Activated naive CD8-positive, alpha-beta T cell (primary cell): ENCODE measurements around the gene CCN2.
"Not testable (repeated sequence)": the region's sequence is repeated elsewhere in the genome, so short reads cannot be mapped to it uniquely, and the experiment has no call there.

ENCODE experiments used
- H3K27ac Mint-ChIP-seq: one replicate; pipeline ENCODE4 v1.8.0; 2021; ENCODE audit warnings: mixed read lengths
- H3K27me3 Mint-ChIP-seq: one replicate; pipeline ENCODE4 v1.8.0; 2021; ENCODE audit warnings: mixed read lengths
- H3K36me3 Mint-ChIP-seq: one replicate; pipeline ENCODE4 v1.8.0; 2021; ENCODE audit warnings: mixed read lengths
- H3K4me1 Mint-ChIP-seq: one replicate; pipeline ENCODE4 v1.8.0; 2021; ENCODE audit warnings: low read depth, mixed read lengths
- H3K4me3 Mint-ChIP-seq: one replicate; pipeline ENCODE4 v1.8.0; 2021; ENCODE audit warnings: mild to moderate bottlenecking, mixed read lengths
- H3K9me3 Mint-ChIP-seq: one replicate; pipeline ENCODE4 v1.8.0; 2021; ENCODE audit warnings: low read depth, mixed read lengths

CCN2 gene

DNA sequence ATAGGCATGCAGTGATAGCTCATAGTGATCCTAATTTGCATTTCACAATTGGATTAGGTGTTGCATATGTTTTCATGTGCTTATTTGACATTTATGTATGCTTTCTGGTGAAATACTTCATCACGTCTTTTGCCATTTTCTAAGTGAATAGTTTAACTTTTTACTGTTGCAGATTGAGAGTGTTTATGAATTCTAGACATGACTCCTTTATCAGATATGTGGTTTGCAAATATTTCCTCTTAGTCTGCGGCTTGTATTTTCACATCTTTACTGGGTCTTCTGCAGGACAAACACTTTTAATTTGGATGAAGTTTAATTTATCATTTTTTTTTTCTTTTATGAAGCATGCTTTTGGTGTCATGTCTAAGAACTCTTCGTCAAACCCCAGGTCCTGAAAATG lies 39.2 kb downstream of the CCN2 start:
- Mint-ChIP-seq H3K36me3 (no peaks in the 10 kb centered on the region), H3K27me3 (peaks cover 16% of the 10 kb centered on the region), H3K9me3 (no peaks in the 10 kb centered on the region), H3K4me1 (peaks cover 8% of the 10 kb centered on the region), H3K4me3 (no peak overlapping the region), H3K27ac (no peak overlapping the region)

DNA sequence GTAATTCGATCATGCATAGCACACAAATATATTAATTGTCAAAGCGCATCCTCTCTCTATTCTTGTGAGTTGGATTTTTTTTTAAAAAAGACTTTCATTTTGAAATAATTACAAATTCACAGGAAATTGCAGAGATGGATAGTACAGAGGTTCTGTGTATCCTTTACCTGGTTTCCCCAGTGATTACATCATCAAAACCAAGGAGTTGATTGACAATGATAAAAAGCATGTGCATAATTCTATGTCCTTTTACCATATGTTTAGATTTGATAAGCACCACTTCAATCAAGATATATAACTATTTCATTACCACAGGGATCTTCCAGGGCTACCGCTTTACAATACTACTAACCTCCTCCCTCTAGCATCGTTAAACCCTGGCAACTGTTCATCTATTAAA lies 40.2 kb downstream of the CCN2 start:
- peaks cover 10% of the 10 kb centered on the region for H3K27me3 Mint-ChIP-seq
- no peak overlapping the region for H3K4me3 Mint-ChIP-seq
- H3K9me3 Mint-ChIP-seq = no peaks in the 10 kb centered on the region
- no peak overlapping the region for H3K27ac Mint-ChIP-seq
- peaks cover 3% of the 10 kb centered on the region for H3K4me1 Mint-ChIP-seq
- no peaks in the 10 kb centered on the region for H3K36me3 Mint-ChIP-seq

DNA sequence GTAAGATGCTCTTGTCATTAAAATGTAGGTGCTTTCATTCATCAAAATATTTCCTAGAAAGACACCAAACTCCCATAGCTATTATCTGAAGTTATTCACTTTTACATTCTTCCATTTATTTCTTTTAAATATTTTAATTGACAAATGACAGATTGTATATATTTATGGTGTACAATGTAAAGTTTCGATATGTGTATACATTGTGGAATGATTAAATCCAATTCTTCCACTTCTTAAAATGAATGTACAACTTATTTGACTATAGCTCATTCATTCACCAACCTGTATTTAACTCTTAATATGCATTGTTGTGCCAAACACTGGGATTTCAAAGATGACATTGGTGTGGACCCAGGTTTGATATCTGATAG lies 41.0 kb downstream of the CCN2 start:
- H3K4me3 Mint-ChIP-seq = no peak overlapping the region
- H3K9me3 Mint-ChIP-seq = no peaks in the 10 kb centered on the region
- peaks cover 10% of the 10 kb centered on the region for H3K27me3 Mint-ChIP-seq

DNA sequence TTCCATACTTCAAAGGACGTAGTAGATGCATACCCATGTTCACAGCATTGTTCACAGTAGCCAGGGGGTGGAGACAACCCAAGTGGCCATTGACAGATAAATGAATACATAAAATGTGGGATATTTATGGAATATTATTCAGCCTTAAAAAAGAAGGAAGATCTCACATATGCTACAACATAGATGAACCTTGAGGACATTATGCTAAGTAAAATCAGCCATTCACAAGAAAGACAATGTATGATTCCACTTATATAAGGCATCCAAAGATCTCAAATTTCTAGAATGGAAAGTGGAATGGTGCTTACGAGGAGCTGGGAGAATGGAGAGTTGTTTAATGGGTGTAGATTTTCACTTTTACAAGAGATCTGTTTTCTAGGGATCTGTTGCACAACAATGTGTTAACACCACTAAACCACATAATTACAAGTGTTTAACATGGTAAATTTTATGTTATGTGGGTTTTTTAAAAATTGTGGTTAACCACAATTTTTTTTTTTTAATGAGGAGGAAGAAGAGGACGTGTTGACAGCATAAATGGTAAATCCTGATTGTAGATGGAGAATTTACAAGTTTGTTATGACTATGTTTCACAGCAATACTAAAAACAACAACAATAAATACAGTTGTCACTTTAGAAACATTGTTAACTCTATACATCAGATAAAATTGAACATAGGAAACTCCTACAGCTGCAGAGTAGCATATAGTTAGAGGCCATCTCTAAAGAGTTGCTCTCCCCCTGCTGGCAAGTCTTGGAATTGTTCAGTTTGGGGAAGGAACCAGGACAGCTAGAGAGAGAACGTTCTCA lies 41.6 kb downstream of the CCN2 start:
- Mint-ChIP-seq H3K36me3 (no peaks in the 10 kb centered on the region), H3K9me3 (no peaks in the 10 kb centered on the region), H3K4me1 (peaks cover 3% of the 10 kb centered on the region), H3K27ac (no peak overlapping the region), H3K27me3 (peaks cover 10% of the 10 kb centered on the region), H3K4me3 (no peak overlapping the region)

More for the DNA sequence above, 41.0 kb downstream of the CCN2 start:
- Mint-ChIP-seq H3K4me1 (peaks cover 3% of the 10 kb centered on the region), H3K36me3 (no peaks in the 10 kb centered on the region), H3K27ac (no peak overlapping the region)

DNA sequence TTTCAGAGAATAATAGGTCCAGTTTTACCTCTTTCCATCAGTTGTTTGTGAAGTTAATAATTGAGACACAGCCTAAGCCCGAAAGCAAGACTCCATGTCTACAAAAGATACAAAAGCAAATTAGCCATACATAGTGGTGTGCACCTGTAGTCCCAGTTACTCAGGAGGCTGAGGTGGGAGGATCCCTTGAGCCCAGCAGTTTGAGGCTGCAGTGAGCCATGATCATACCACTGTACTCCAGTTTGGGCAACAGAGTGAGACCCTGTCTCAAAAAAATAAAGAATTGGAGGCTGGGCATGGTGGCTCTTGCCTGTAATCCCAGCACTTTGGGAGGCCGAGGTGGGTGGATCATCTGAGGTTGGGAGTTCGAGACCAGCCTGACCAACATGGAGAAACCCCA lies 42.4 kb downstream of the CCN2 start:
- H3K36me3 Mint-ChIP-seq, H3K9me3 Mint-ChIP-seq, H3K27me3 Mint-ChIP-seq, H3K4me3 Mint-ChIP-seq, H3K27ac Mint-ChIP-seq, H3K4me1 Mint-ChIP-seq: not testable (repeated sequence)

DNA sequence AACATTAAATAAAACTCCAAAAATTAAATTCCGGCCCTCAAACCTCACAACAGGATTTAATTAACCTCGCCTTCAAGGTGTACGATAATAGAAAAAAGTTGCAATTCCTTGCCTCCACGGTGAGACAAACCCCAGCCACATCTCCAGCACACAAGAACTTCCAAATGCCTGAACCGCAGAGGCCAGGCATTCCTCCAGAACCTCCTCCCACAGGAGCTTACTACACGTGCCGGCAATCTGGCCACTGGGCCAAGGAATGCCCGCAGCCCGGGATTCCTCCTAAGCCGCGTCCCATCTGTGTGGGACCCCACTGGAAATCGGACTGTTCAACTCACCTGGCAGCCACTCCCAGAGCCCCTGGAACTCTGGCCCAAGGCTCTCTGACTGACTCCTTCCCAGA lies 47.4 kb downstream of the CCN2 start:
- not testable (repeated sequence) for H3K4me3 Mint-ChIP-seq, H3K9me3 Mint-ChIP-seq, H3K36me3 Mint-ChIP-seq, H3K4me1 Mint-ChIP-seq, H3K27ac Mint-ChIP-seq, H3K27me3 Mint-ChIP-seq

DNA sequence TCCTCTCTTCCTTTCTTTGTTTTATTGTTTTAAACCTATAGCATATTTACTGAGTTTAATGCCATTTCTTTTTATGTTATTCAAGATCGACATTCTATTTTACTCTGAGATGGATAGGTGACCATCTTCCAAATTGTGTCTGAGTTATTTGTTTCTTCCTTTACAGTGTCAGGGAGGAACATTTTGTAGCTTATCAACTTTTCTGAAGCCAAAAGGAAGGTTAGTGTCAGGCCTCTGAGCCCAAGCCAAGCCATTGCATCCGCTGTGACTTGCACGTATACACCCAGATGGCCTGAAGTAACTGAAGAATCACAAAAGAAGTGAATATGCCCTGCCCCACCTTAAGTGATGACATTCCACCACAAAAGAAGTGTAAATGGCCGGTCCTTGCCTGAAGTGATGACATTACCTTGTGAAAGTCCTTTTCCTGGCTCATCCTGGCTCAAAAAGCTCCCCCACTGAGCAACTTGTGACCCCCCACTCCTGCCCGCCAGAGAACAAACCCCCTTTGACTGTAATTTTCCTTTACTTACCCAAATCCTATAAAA lies 49.8 kb downstream of the CCN2 start:
- H3K27ac Mint-ChIP-seq, H3K36me3 Mint-ChIP-seq, H3K27me3 Mint-ChIP-seq, H3K4me1 Mint-ChIP-seq, H3K4me3 Mint-ChIP-seq: not testable (repeated sequence)
- H3K9me3 Mint-ChIP-seq = peaks cover 15% of the 10 kb centered on the region

DNA sequence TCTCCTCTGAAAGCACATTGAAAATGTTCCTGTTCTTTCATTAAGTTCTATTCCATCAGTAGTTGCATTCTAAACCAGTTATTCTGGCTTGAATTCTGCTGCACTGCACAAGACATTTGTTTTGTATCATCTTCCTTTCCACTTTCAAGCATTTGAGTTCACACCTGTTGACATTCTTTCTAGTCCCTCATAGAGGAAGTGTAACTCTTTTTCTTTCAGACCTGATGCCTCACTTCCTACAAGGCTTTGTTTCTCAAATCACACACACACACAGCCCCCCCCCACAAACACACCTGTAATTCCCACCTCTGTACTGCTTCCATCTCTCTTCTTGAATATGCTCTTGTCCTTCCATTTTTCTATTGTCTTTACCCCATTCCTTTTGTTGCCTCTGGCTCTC lies 50.9 kb downstream of the CCN2 start:
- no peak overlapping the region for H3K27ac Mint-ChIP-seq
- H3K4me1 Mint-ChIP-seq = no peaks in the 10 kb centered on the region
- H3K36me3 Mint-ChIP-seq = no peaks in the 10 kb centered on the region
- no peak overlapping the region for H3K4me3 Mint-ChIP-seq
- peaks cover 15% of the 10 kb centered on the region for H3K9me3 Mint-ChIP-seq
- H3K27me3 Mint-ChIP-seq = peaks cover 10% of the 10 kb centered on the region

DNA sequence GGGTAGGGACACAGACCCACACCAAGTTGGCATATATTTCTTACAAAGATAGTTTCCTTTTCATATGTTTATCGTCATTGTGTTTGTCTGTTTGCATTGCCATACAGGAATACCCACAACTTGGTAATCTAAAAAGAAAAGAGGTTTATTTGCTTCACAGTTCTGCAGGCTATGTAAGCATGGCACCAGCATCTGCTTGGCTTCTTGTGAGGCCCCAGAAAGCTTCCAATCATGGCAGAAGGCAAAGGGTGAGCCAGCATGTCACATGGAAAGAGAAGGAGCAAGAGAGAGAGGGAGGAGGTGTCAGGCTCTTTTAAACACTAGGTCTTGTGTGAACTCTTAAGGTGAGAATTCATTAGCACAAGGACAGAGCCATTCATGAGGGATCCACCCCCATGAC lies 52.5 kb downstream of the CCN2 start:
- peaks cover 13% of the 10 kb centered on the region for H3K27me3 Mint-ChIP-seq
- no peaks in the 10 kb centered on the region for H3K36me3 Mint-ChIP-seq
- H3K27ac Mint-ChIP-seq = no peak overlapping the region
- peaks cover 15% of the 10 kb centered on the region for H3K9me3 Mint-ChIP-seq
- H3K4me1 Mint-ChIP-seq = no peaks in the 10 kb centered on the region
- no peak overlapping the region for H3K4me3 Mint-ChIP-seq
